DOHH2 (cell line): ENCODE measurements around the gene PYGO1.

Experiments used
- CTCF ChIP-seq: fragments of 200-600 bp; sonication (generic); IDR thresholded peaks from one replicate; pipeline ENCODE4 v1.5.1; 2014; ENCODE audit warnings: antibody characterized with exemption, mild to moderate bottlenecking, low read depth, low read length; ENCODE audit not compliant: poor library complexity, severe bottlenecking
- EZH2phosphoT487 ChIP-seq: fragments of 200-600 bp; sonication (generic); IDR thresholded peaks from 2 replicates; pipeline ENCODE4 v1.6.1; 2017; ENCODE audit warnings: borderline replicate concordance, mild to moderate bottlenecking, antibody characterized with exemption, low read length, moderate library complexity, mixed read lengths

- no peak for TF ChIP-seq CTCF
- no peak for TF ChIP-seq EZH2phosphoT487
These were observed 93.2 kb downstream of the PYGO1 start for GRCh38 chr15:55494931-55495330.
